ENCODE measurements around the gene PPIP5K1. TPM values are rescaled to one million over a fixed set of nuclear protein-coding genes. Genes with fewer than 3 reads are reported as not detected.

Gene PPIP5K1
- total RNA-seq, 1 donor from 2014 or later = 104 TPM

- DNase-seq (ENCODE audit: low spot score) = no peak
Observed at GRCh38 chr15:43492266-43492665, 97.7 kb downstream of the PPIP5K1 start.

GRCh38 chr15:43489191-43489590 lies 100.8 kb downstream of the PPIP5K1 start:
- DNase-seq (ENCODE audit: low spot score) = no peak

- DNase-seq (ENCODE audit: low spot score) = no peak
Observed at GRCh38 chr15:43488790-43489189, 101.2 kb downstream of the PPIP5K1 start.

- no peak for DNase-seq (ENCODE audit: low spot score)
Observed at GRCh38 chr15:43487271-43487895, 102.6 kb downstream of the PPIP5K1 start.

GRCh38 chr15:43484455-43484854 lies 105.6 kb downstream of the PPIP5K1 start:
- DNase-seq (ENCODE audit: low spot score) = no peak

Other genes with a start within 250 kb of the PPIP5K1 start
- 26.0 TPM for gene ZSCAN29, start 219.2 kb downstream of the PPIP5K1 start, total RNA-seq
- 22.0 TPM for gene TUBGCP4, start 219.1 kb downstream of the PPIP5K1 start, total RNA-seq
- gene TP53BP1, start 97.1 kb downstream of the PPIP5K1 start, total RNA-seq = 61.6 TPM
- 22.5 TPM for gene MAP1A, start 72.6 kb downstream of the PPIP5K1 start, total RNA-seq
- 52.7 TPM for gene CKMT1B, start 3.8 kb upstream of the PPIP5K1 start, total RNA-seq
- gene STRC, start 28.6 kb upstream of the PPIP5K1 start, total RNA-seq = 1.6 TPM
- 8.1 TPM for gene CATSPER2, start 58.6 kb upstream of the PPIP5K1 start, total RNA-seq
- 65.4 TPM for gene CKMT1A, start 103.7 kb upstream of the PPIP5K1 start, total RNA-seq
- gene PDIA3, start 156.2 kb upstream of the PPIP5K1 start, total RNA-seq = 520 TPM
- gene ELL3, start 186.8 kb upstream of the PPIP5K1 start, total RNA-seq = 8.5 TPM
- 965 TPM for gene SERF2, start 202.1 kb upstream of the PPIP5K1 start, total RNA-seq
- 0.23 TPM for gene SERINC4, start 210.0 kb upstream of the PPIP5K1 start, total RNA-seq
- 10.8 TPM for gene HYPK, start 210.4 kb upstream of the PPIP5K1 start, total RNA-seq
- gene MFAP1, start 234.5 kb upstream of the PPIP5K1 start, total RNA-seq = 25.6 TPM
- 3.0 TPM for gene WDR76, start 236.8 kb upstream of the PPIP5K1 start, total RNA-seq